ENCODE measurements around the gene GNB1.

The GNB1 gene

GRCh38 chr1:1921901-1922701, 31.2 kb upstream of the GNB1 start:
- Histone ChIP-seq H3K79me2 (ENCODE audit: control insufficient read depth, low read length) (no peaks in the 10 kb centered on the region), H3K27ac (ENCODE audit: low read depth, low read length) (no peak overlapping the region), H3K4me2 (ENCODE audit: low read length) (no peak overlapping the region), H3K36me3 (ENCODE audit: control insufficient read depth, low read length) (no peaks in the 10 kb centered on the region), H3K4me1 (ENCODE audit: control insufficient read depth, low read length) (peaks cover 14% of the 10 kb centered on the region), H3K9me3 (ENCODE audit: control insufficient read depth, insufficient read depth, low read length) (no peaks in the 10 kb centered on the region), H4K20me1 (ENCODE audit: control insufficient read depth, insufficient read depth, low read depth, low read length) (no peaks in the 10 kb centered on the region), H3K4me3 (ENCODE audit: low read length) (no peak overlapping the region), H3K27me3 (ENCODE audit: control insufficient read depth, low read length) (peaks cover 7% of the 10 kb centered on the region; the same call in 1 of the 2 replicates), H3K9me2 (replicated peaks; ENCODE audit: control insufficient read depth, low read length) (no peaks in the 10 kb centered on the region), H3F3A (ENCODE audit: control insufficient read depth, insufficient read depth) (no peaks in the 10 kb centered on the region)
- TF ChIP-seq EZH2phosphoT487 (IDR thresholded peaks at IDR 0.05; ENCODE audit: borderline replicate concordance, low read length) (no peak), CTCF (IDR thresholded peaks at IDR 0.05; ENCODE audit: low read depth, low read length, poor library complexity, severe bottlenecking) (no peak)

- Histone ChIP-seq H3K27ac (ENCODE audit: low read depth, low read length) (no peak overlapping the region), H3K36me3 (ENCODE audit: control insufficient read depth, low read length) (no peaks in the 10 kb centered on the region), H3K9me3 (ENCODE audit: control insufficient read depth, insufficient read depth, low read length) (no peaks in the 10 kb centered on the region), H3K27me3 (ENCODE audit: control insufficient read depth, low read length) (peaks cover 7% of the 10 kb centered on the region; the same call in 1 of the 2 replicates), H3K9me2 (replicated peaks; ENCODE audit: control insufficient read depth, low read length) (no peaks in the 10 kb centered on the region), H3K4me1 (ENCODE audit: control insufficient read depth, low read length) (peaks cover 14% of the 10 kb centered on the region), H3K4me2 (ENCODE audit: low read length) (no peak overlapping the region), H4K20me1 (ENCODE audit: control insufficient read depth, insufficient read depth, low read depth, low read length) (no peaks in the 10 kb centered on the region), H3K79me2 (ENCODE audit: control insufficient read depth, low read length) (no peaks in the 10 kb centered on the region), H3K4me3 (ENCODE audit: low read length) (no peak overlapping the region), H3F3A (ENCODE audit: control insufficient read depth, insufficient read depth) (no peaks in the 10 kb centered on the region)
- TF ChIP-seq CTCF (IDR thresholded peaks at IDR 0.05; ENCODE audit: low read depth, low read length, poor library complexity, severe bottlenecking): no peak
- TF ChIP-seq EZH2phosphoT487 (IDR thresholded peaks at IDR 0.05; ENCODE audit: borderline replicate concordance, low read length): no peak
Observed at GRCh38 chr1:1921459-1921862, 30.6 kb upstream of the GNB1 start.

GRCh38 chr1:1920608-1921458, 29.9 kb upstream of the GNB1 start:
- Histone ChIP-seq H3K4me2 (ENCODE audit: low read length) (no peak overlapping the region), H3F3A (ENCODE audit: control insufficient read depth, insufficient read depth) (no peaks in the 10 kb centered on the region), H3K79me2 (ENCODE audit: control insufficient read depth, low read length) (no peaks in the 10 kb centered on the region), H3K9me3 (ENCODE audit: control insufficient read depth, insufficient read depth, low read length) (no peaks in the 10 kb centered on the region), H3K36me3 (ENCODE audit: control insufficient read depth, low read length) (no peaks in the 10 kb centered on the region), H3K4me3 (ENCODE audit: low read length) (no peak overlapping the region), H3K4me1 (ENCODE audit: control insufficient read depth, low read length) (peaks cover 14% of the 10 kb centered on the region), H3K27ac (ENCODE audit: low read depth, low read length) (no peak overlapping the region), H3K9me2 (replicated peaks; ENCODE audit: control insufficient read depth, low read length) (no peaks in the 10 kb centered on the region), H3K27me3 (ENCODE audit: control insufficient read depth, low read length) (peaks cover 7% of the 10 kb centered on the region; the same call in 1 of the 2 replicates), H4K20me1 (ENCODE audit: control insufficient read depth, insufficient read depth, low read depth, low read length) (no peaks in the 10 kb centered on the region)
- TF ChIP-seq EZH2phosphoT487 (IDR thresholded peaks at IDR 0.05; ENCODE audit: borderline replicate concordance, low read length) (no peak), CTCF (IDR thresholded peaks at IDR 0.05; ENCODE audit: low read depth, low read length, poor library complexity, severe bottlenecking) (no peak)

Measured in DOHH2 (cell line).